Thymus (tissue), 11 donors: ENCODE results near the gene TYSND1. TPM values are rescaled to one million over a fixed set of nuclear protein-coding genes. Genes with fewer than 3 reads are reported as not detected.
A peak's percentile ranks its signal among the peaks of the same experiment; 100 is the strongest.
"Not testable (repeated sequence)": the region's sequence is repeated elsewhere in the genome, so short reads cannot be mapped to it uniquely, and the experiment has no call there.

ENCODE experiments used
- DNase-seq, 9 donors: peaks; one replicate each; pipeline ENCODE4 v3.0.0-alpha.2; 2013; ENCODE audit warnings: low spot score in 9 of 9, low read depth in 6 of 9, missing footprints in 1 of 9
- H3K27ac ChIP-seq, 2 donors: one replicate each; pipeline ENCODE4 v1.5.1; 2013; ENCODE audit warnings: control low read depth in 1 of 2, low read depth in 1 of 2, low read length in 1 of 2, mild to moderate bottlenecking in 1 of 2, moderate library complexity in 1 of 2
- H3K27me3 ChIP-seq, 2 donors: one replicate each; pipeline ENCODE4 v1.5.1; 2013; ENCODE audit warnings: low read length in 1 of 2; ENCODE audit not compliant: control insufficient read depth in 2 of 2, insufficient read depth in 1 of 2
- H3K36me3 ChIP-seq, 2 donors: one replicate each; pipeline ENCODE4 v1.5.1; 2013; ENCODE audit warnings: low read length in 1 of 2, mild to moderate bottlenecking in 1 of 2, moderate library complexity in 1 of 2; ENCODE audit not compliant: control insufficient read depth in 2 of 2, insufficient read depth in 2 of 2
- H3K4me1 ChIP-seq, 2 donors: one replicate each; pipeline ENCODE4 v1.5.1; 2013; ENCODE audit warnings: low read length in 2 of 2; ENCODE audit not compliant: control insufficient read depth in 2 of 2, insufficient read depth in 2 of 2
- H3K4me3 ChIP-seq, 2 donors: one replicate each; pipeline ENCODE4 v1.5.1; 2013; ENCODE audit warnings: low read length in 2 of 2, control low read depth in 1 of 2, mild to moderate bottlenecking in 1 of 2
- H3K9me3 ChIP-seq, 2 donors: one replicate each; pipeline ENCODE4 v1.5.1; 2013; ENCODE audit warnings: low read length in 1 of 2, mild to moderate bottlenecking in 1 of 2; ENCODE audit not compliant: control insufficient read depth in 2 of 2, insufficient read depth in 1 of 2
- WGBS: extraction: QIAGEN DNeasy Blood & Tissue Kit; methylation state at CpG from one replicate; pipeline ENCODE4 v1.1.7; 2013; 5-methylcytosine and 5-hydroxymethylcytosine counted together
- polyA plus RNA-seq: library from polyadenylated mRNA; stranded (reverse); fragments of 200-250 nt; gene quantifications from one replicate; pipeline ENCODE4 v1.2.3, GENCODE V29; 2013
- total RNA-seq: library from RNA; stranded (reverse); fragments of 120-200 nt; gene quantifications from one replicate; pipeline ENCODE4 v1.2.4, GENCODE V29; 2013
- donor health status: healthy.

TYSND1 gene
- total and polyA plus RNA-seq, 2 donors = 8.1 to 18.1 TPM

DNA sequence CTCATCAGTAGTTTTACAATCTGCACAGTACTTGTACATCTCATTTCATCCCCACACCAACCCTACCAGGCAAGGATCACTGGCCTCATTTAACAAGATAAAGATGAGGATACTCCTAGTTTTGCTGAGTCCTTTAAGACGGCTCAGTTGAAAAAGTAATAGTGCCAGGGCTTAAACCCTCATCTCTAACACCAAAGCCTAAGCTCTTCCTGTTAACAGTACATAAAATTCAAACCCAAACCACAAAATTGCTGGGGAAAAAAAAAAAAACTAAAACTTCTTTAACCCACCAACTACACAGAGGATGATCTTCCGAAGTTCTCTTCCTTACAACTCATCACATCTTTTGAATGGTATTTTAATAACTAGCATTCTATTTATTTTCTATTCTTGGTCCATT, 22.5 kb upstream of the TYSND1 start:
- under 1% methylated on average over 2 of the region's 2 CpGs for WGBS
- peaks cover 8 to 11% of the 10 kb centered on the region in 2 donors for H3K36me3 ChIP-seq
- peak overlapping the region; percentile 31 to 64 for H3K27ac ChIP-seq
- no peaks in the 10 kb centered on the region for H3K27me3 ChIP-seq
- peaks cover 19 to 20% of the 10 kb centered on the region in 2 donors for H3K4me1 ChIP-seq
- no peaks in the 10 kb centered on the region for H3K9me3 ChIP-seq
- peak overlapping the region; percentile 71 to 77 for H3K4me3 ChIP-seq
- peak in 3 of 9 donors; percentile 41 to 76 (median 49) for DNase-seq

DNA sequence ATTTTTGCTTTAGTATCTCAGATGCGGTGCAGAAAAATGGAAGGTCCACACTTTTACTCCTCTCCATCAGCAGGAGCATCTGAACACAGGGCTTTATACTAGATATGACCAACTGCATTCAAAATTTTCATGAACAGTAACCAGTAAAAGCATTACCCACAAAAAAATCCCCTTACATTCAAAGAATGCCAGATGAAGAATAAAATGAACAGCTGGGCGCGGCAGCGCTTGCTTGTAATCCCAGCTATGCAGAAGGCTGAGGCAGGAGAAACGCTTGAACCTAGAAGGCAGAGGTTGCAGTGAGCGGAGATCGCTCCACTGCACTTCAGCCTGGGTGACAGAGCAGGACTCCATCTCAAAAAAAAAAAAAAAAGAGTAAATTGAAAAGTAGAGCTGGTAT, 20.7 kb upstream of the TYSND1 start:
- H3K9me3 ChIP-seq = no peaks in the 10 kb centered on the region
- peaks cover 8 to 11% of the 10 kb centered on the region in 2 donors for H3K36me3 ChIP-seq
- WGBS = 96% methylated on average over 7 of the region's 7 CpGs
- no peak overlapping the region for H3K27ac ChIP-seq
- DNase-seq = no peak
- no peak overlapping the region for H3K4me3 ChIP-seq
- H3K4me1 ChIP-seq = peaks cover 24 to 27% of the 10 kb centered on the region in 2 donors
- H3K27me3 ChIP-seq = no peaks in the 10 kb centered on the region

GRCh38 chr10:70166394-70166793, 19.9 kb upstream of the TYSND1 start:
- H3K4me1 ChIP-seq = peaks cover 27 to 29% of the 10 kb centered on the region in 2 donors
- WGBS = 96% methylated on average over 3 of the region's 3 CpGs
- H3K4me3 ChIP-seq = no peak overlapping the region
- no peak overlapping the region for H3K27ac ChIP-seq
- H3K9me3 ChIP-seq = no peaks in the 10 kb centered on the region
- H3K36me3 ChIP-seq = peaks cover 8 to 16% of the 10 kb centered on the region in 2 donors
- DNase-seq = no peak
- no peaks in the 10 kb centered on the region for H3K27me3 ChIP-seq

- peaks cover 24 to 25% of the 10 kb centered on the region in 2 donors for H3K4me1 ChIP-seq
Observed at GRCh38 chr10:70164163-70164562, 17.7 kb upstream of the TYSND1 start.

DNA sequence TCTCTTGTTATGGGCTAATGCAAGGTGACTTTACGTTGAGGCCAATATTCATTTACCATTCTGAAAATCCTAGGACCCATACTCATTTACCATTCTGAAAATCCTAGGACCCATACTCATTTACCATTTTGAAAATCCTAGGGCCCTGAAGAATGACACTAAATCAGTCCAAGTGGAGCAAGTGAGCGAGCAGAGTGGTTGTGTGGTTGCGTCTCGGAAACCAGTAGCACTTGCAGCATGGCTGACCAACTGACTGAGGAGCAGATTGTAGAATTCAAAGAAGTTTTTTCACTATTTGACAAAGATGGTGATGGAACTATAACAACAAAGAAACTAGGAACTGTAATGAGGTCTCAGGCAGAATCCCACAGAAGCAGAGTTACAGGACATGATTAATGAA, 16.9 kb upstream of the TYSND1 start:
- Histone ChIP-seq H3K4me3 (no peak overlapping the region), H3K27me3 (no peaks in the 10 kb centered on the region), H3K9me3 (no peaks in the 10 kb centered on the region), H3K4me1 (peaks cover 18 to 19% of the 10 kb centered on the region in 2 donors), H3K27ac (peak overlapping the region in 1 of 2 donors; percentile 57), H3K36me3 (peaks cover 14 to 35% of the 10 kb centered on the region in 2 donors)
- no peak for DNase-seq
- 97% methylated on average over 4 of the region's 4 CpGs for WGBS

More at GRCh38 chr10:70164163-70164562, 17.7 kb upstream of the TYSND1 start:
- H3K4me3 ChIP-seq = no peak overlapping the region
- H3K9me3 ChIP-seq = no peaks in the 10 kb centered on the region
- no peak for DNase-seq
- 79% methylated on average over 3 of the region's 3 CpGs for WGBS
- H3K27ac ChIP-seq = no peak overlapping the region
- H3K27me3 ChIP-seq = no peaks in the 10 kb centered on the region
- H3K36me3 ChIP-seq = peaks cover 14 to 30% of the 10 kb centered on the region in 2 donors

DNA sequence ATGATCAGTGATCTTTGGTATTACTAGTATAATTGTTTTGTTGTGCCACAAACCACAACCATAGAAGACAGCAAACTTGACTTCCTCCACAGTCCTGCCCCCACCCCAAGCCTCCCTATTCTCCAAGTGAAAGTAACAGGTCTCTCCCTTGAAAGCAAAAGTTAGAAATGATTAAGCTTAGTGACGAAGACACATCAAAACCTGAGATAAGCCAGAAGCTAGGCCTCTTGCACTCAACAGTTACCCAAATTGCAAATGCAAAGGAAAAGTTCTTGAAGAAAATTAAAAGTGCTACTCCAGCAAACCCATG, 16.3 kb upstream of the TYSND1 start:
- Histone ChIP-seq H3K27me3 (no peaks in the 10 kb centered on the region), H3K36me3 (peaks cover 17 to 38% of the 10 kb centered on the region in 2 donors), H3K4me1 (peaks cover 13 to 16% of the 10 kb centered on the region in 2 donors), H3K9me3 (no peaks in the 10 kb centered on the region), H3K27ac (peak overlapping the region in 1 of 2 donors; percentile 57), H3K4me3 (no peak overlapping the region)
- peak in 3 of 9 donors; percentile 26 to 52 (median 26) for DNase-seq
- 10% methylated on average over 1 of the region's 1 CpG for WGBS

DNA sequence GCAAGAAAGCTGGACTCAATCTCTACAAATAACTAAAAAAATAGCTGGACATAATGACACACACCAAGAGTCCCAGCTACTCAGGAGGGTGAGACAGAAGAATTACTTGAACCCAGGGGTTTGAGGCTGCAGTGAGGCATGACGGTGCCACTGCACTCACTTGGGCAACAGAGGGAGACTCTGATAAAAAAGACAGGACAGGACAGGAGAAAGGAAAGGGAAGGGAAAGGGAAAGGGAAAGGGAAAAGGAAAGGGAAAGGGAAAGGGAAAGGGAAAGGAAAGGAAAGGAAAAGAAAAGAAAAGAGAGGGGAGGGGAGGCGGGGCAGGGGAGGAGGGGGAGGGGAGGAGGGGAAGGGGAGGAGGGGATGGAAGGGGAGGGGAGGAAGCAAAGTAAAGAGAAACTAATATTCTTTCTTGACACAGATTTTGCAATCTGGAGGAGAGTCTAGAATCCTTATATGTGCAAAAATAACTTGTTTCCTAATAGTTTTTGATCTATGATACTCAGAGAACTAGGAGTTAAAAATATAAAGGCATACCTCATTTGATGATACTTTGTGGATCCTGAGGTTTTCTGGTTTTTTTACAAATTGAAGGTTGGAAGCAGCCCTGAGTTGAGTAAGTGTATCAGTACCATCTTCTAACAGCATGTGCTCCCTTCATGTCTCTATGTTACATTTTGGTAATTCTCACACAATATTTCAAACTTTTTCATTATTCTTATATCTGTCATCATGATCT, 15.8 kb upstream of the TYSND1 start:
- Histone ChIP-seq H3K27me3 (no peaks in the 10 kb centered on the region), H3K4me1 (peaks cover 13 to 15% of the 10 kb centered on the region in 2 donors), H3K36me3 (peaks cover 17 to 43% of the 10 kb centered on the region in 2 donors), H3K9me3 (no peaks in the 10 kb centered on the region), H3K27ac (peak overlapping the region in 1 of 2 donors; percentile 57), H3K4me3 (no peak overlapping the region)
- WGBS = 96% methylated on average over 1 of the region's 2 CpGs
- DNase-seq = peak in 1 of 9 donors; percentile 30

DNA sequence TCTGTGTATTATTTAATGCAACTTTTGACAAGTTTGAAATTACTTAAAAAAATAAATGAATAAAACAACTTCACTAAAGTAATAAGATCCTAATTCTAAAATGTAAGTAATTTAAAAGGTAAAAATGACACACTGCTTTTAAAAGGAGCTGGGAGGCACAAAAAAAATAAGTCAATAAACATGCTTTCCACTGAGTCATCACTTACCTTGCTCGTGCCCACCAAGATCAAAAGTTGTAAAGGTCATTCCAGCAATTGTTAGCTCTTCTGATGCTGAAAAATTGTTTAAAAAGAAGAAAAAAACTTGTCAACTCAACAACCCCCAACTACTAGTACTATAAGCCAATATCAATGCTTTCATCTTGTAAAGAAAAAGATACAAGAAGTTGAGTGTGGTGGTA, 14.3 kb upstream of the TYSND1 start:
- Histone ChIP-seq H3K27ac (no peak overlapping the region), H3K36me3 (peaks cover 27 to 53% of the 10 kb centered on the region in 2 donors), H3K4me3 (no peak overlapping the region), H3K4me1 (peaks cover 12 to 13% of the 10 kb centered on the region in 2 donors), H3K27me3 (no peaks in the 10 kb centered on the region), H3K9me3 (no peaks in the 10 kb centered on the region)
- no peak for DNase-seq
- WGBS = 90% methylated on average over 1 of the region's 1 CpG

DNA sequence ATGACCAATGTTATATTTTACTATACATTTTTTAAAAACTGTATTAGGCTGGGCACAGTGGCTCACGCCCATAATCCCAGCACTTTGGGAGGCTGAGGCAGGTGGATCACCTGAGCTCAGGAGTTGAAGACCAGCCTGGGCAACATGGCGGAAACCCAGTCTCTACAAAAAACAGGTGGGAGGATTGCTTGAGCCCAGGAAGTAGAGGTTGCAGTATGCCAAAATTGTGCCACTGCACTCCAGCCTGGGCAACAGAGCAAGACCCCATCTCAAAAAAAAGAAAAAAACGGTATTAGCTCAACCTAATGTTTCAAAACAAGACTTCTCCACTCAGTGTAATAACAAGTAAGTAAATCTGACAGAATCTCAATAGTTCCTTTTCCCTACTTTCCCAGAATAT, 12.9 kb upstream of the TYSND1 start:
- H3K27me3 ChIP-seq, DNase-seq, H3K4me3 ChIP-seq, H3K9me3 ChIP-seq, H3K27ac ChIP-seq: not testable (repeated sequence)
- peaks cover 37 to 64% of the 10 kb centered on the region in 2 donors for H3K36me3 ChIP-seq
- H3K4me1 ChIP-seq = peaks cover 11 to 13% of the 10 kb centered on the region in 2 donors
- WGBS = 96% methylated on average over 3 of the region's 3 CpGs
